H1 (cell line): ENCODE data around the gene C1RL. TPM values are rescaled to one million over a fixed set of nuclear protein-coding genes. Genes with fewer than 3 reads are reported as not detected.

Source experiments
- CTCF ChIA-PET: fragments of 300-600 bp; sonication (Branson Sonifier 250); formaldehyde crosslinking; loops from one replicate; lab custom pipeline; 2021; ENCODE audit not compliant: partially characterized antibody; lab: Charles Lee
- POLR2A ChIA-PET: fragments of 300-600 bp; sonication (Branson Sonifier 250); formaldehyde crosslinking; loops from one replicate; lab custom pipeline; 2021; ENCODE audit warnings: inconsistent platforms; ENCODE audit not compliant: partially characterized antibody; lab: Charles Lee
- DNase-seq, 2 experiments: peaks; one replicate each; pipeline versions ENCODE4 v3.0.0 to v3.0.0-alpha.2; 2010 to 2022; ENCODE audit warnings: low spot score in 2 of 2, low read depth in 1 of 2, mixed read lengths in 1 of 2
- FAIRE-seq: peaks from 2 replicates; lab custom pipeline; 2011; peaks lifted over from hg19 to GRCh38; lab: Jason Lieb, UNC
- H2AFZ ChIP-seq: 2 replicates; pipeline ENCODE4 v1.8.1; 2012; ENCODE audit warnings: low read length, inconsistent platforms
- H2AK5ac ChIP-seq: 2 replicates; pipeline ENCODE4 v1.6.1; 2013; ENCODE audit warnings: low read depth, low read length
- H2BK120ac ChIP-seq: replicated peaks from 2 replicates; pipeline ENCODE3; 2013; ENCODE audit warnings: low read depth, low read length, inconsistent platforms
- H2BK12ac ChIP-seq: 2 replicates; pipeline ENCODE4 v1.6.1; 2013; ENCODE audit warnings: low read depth, low read length
- H2BK15ac ChIP-seq: 2 replicates; pipeline ENCODE4 v1.6.1; 2013; ENCODE audit warnings: low read length
- H2BK20ac ChIP-seq: 2 replicates; pipeline ENCODE4 v1.6.1; 2013; ENCODE audit warnings: low read length
- H2BK5ac ChIP-seq: 2 replicates; pipeline ENCODE4 v1.6.1; 2013; ENCODE audit warnings: low read depth, low read length
- H3K14ac ChIP-seq: 2 replicates; pipeline ENCODE4 v1.6.1; 2013; ENCODE audit warnings: inconsistent platforms; ENCODE audit not compliant: insufficient read length
- H3K18ac ChIP-seq: 2 replicates; pipeline ENCODE4 v1.6.1; 2013; ENCODE audit warnings: low read length; ENCODE audit errors: extremely low read depth
- H3K23ac ChIP-seq: 2 replicates; pipeline ENCODE4 v1.6.1; 2013; ENCODE audit warnings: inconsistent platforms; ENCODE audit not compliant: insufficient read length
- H3K23me2 ChIP-seq: 2 replicates; pipeline ENCODE4 v1.6.1; 2013; ENCODE audit warnings: low read depth, low read length
- H3K27ac ChIP-seq: 2 replicates; pipeline ENCODE4 v1.6.1; 2011; ENCODE audit warnings: low read depth, low read length, inconsistent platforms
- H3K27me3 ChIP-seq, 4 experiments: replicated peaks in 1 of 4; 1 replicate in 1 of 4; 2 replicates in 3 of 4; pipeline versions ENCODE4 v1.6.1 to v1.8.1; 2011 to 2013; ENCODE audit warnings: low read length in 3 of 4, mild to moderate bottlenecking in 3 of 4, inconsistent platforms in 2 of 4, mixed read lengths in 2 of 4, moderate library complexity in 1 of 4; ENCODE audit not compliant: control insufficient read depth in 3 of 4, insufficient read depth in 3 of 4; ENCODE audit errors: extremely low read depth in 1 of 4
- H3K36me3 ChIP-seq, 4 experiments: 2 replicates each; pipeline versions ENCODE4 v1.6.1 to v1.8.1; 2011 to 2013; ENCODE audit warnings: mild to moderate bottlenecking in 4 of 4, low read length in 3 of 4, moderate library complexity in 2 of 4, control low read depth in 1 of 4, inconsistent platforms in 1 of 4; ENCODE audit not compliant: insufficient read depth in 4 of 4, control insufficient read depth in 2 of 4
- H3K4ac ChIP-seq: replicated peaks from 2 replicates; pipeline ENCODE3; 2013; ENCODE audit warnings: low read length, low read depth, mixed read lengths, inconsistent platforms; ENCODE audit not compliant: insufficient read length
- H3K4me1 ChIP-seq, 4 experiments: replicated peaks in 1 of 4; 1 replicate in 1 of 4; 2 replicates in 3 of 4; pipeline versions ENCODE4 v1.6.1 to v1.8.1; 2011 to 2013; ENCODE audit warnings: low read length in 3 of 4, inconsistent platforms in 2 of 4, mixed read lengths in 1 of 4; ENCODE audit not compliant: insufficient read depth in 4 of 4, control insufficient read depth in 3 of 4
- H3K4me2 ChIP-seq, 2 experiments: 2 replicates each; pipeline versions ENCODE4 v1.6.1 to v1.8.1; 2011 to 2013; ENCODE audit warnings: low read depth in 2 of 2, low read length in 2 of 2, control low read depth in 1 of 2, inconsistent platforms in 1 of 2, mild to moderate bottlenecking in 1 of 2; ENCODE audit not compliant: insufficient read depth in 1 of 2
- H3K4me3 ChIP-seq, 4 experiments: fragments of 200-600, 300-600 bp in 1 of 4; sonication (generic), shearing (Covaris generic), sonication (Bioruptor Twin) in 1 of 4; 2 replicates each; pipeline versions ENCODE4 v1.5.1 to v1.8.1; 2011 to 2016; ENCODE audit warnings: low read length in 4 of 4, low read depth in 3 of 4, control low read depth in 2 of 4, inconsistent platforms in 2 of 4, mild to moderate bottlenecking in 2 of 4, mixed read lengths in 1 of 4, moderate library complexity in 1 of 4; ENCODE audit not compliant: insufficient read depth in 2 of 4; ENCODE audit errors: extremely low read depth in 1 of 4
- H3K56ac ChIP-seq: replicated peaks from 2 replicates; pipeline ENCODE3; 2013; ENCODE audit warnings: low read depth, mild to moderate bottlenecking, mixed read lengths, low read length, inconsistent platforms; ENCODE audit not compliant: insufficient read length
- H3K79me1 ChIP-seq: 2 replicates; pipeline ENCODE4 v1.6.1; 2013; ENCODE audit warnings: low read depth, low read length, control low read depth
- H3K79me2 ChIP-seq, 2 experiments: 2 replicates each; pipeline versions ENCODE4 v1.6.1 to v1.8.1; 2012 to 2013; ENCODE audit warnings: low read length in 2 of 2, mild to moderate bottlenecking in 2 of 2, inconsistent platforms in 1 of 2; ENCODE audit not compliant: insufficient read depth in 2 of 2, control insufficient read depth in 1 of 2
- H3K9ac ChIP-seq, 4 experiments: replicated peaks in 1 of 4; 1 replicate in 1 of 4; 2 replicates in 3 of 4; pipeline versions ENCODE4 v1.6.1 to v1.8.1; 2011 to 2013; ENCODE audit warnings: low read depth in 3 of 4, low read length in 3 of 4, control low read depth in 2 of 4, mild to moderate bottlenecking in 2 of 4, moderate library complexity in 2 of 4, inconsistent platforms in 1 of 4; ENCODE audit errors: extremely low read depth in 1 of 4
- H3K9me3 ChIP-seq, 2 experiments: 2 replicates each; pipeline versions ENCODE4 v1.6.1 to v1.8.1; 2012 to 2013; ENCODE audit warnings: mild to moderate bottlenecking in 2 of 2, moderate library complexity in 2 of 2, control low read depth in 1 of 2, inconsistent platforms in 1 of 2, low read depth in 1 of 2, low read length in 1 of 2, mixed read lengths in 1 of 2; ENCODE audit not compliant: insufficient read depth in 2 of 2
- H4K20me1 ChIP-seq, 2 experiments: replicated peaks in 1 of 2; 2 replicates each; pipeline versions ENCODE3 to v1.8.1; 2011 to 2013; ENCODE audit warnings: inconsistent platforms in 2 of 2, low read length in 2 of 2, mild to moderate bottlenecking in 1 of 2; ENCODE audit not compliant: insufficient read depth in 2 of 2, control insufficient read depth in 1 of 2
- H4K5ac ChIP-seq: 2 replicates; pipeline ENCODE4 v1.6.1; 2013; ENCODE audit warnings: low read length, low read depth, mixed read lengths, inconsistent platforms; ENCODE audit not compliant: insufficient read length
- H4K8ac ChIP-seq: 2 replicates; pipeline ENCODE4 v1.8.0; 2013; ENCODE audit warnings: mild to moderate bottlenecking, moderate library complexity, low read length, inconsistent platforms; ENCODE audit not compliant: insufficient read depth; ENCODE audit errors: extremely low read depth
- H4K91ac ChIP-seq: replicated peaks from 2 replicates; pipeline ENCODE3; 2013; ENCODE audit warnings: low read length, mixed read lengths, inconsistent platforms; ENCODE audit not compliant: insufficient read length
- BACH1 ChIP-seq: IDR thresholded peaks from 2 replicates; pipeline ENCODE4 v1.6.1; 2012; ENCODE audit warnings: low read length, improper control_type of control experiment
- GABPA ChIP-seq: IDR thresholded peaks from 2 replicates; pipeline ENCODE4 v1.6.1; 2011; ENCODE audit warnings: mild to moderate bottlenecking, low read length, moderate library complexity, borderline replicate concordance; ENCODE audit not compliant: insufficient read depth
- GTF2F1 ChIP-seq: IDR thresholded peaks from 2 replicates; pipeline ENCODE4 v1.6.1; 2012; ENCODE audit warnings: low read depth, low read length, improper control_type of control experiment, borderline replicate concordance
- HDAC2 ChIP-seq, 2 experiments: fragments of 300-600 bp in 1 of 2; sonication (generic) in 1 of 2; IDR thresholded peaks; 2 replicates each; pipeline ENCODE4 v1.6.1; 2011 to 2012; ENCODE audit warnings: low read depth in 2 of 2, low read length in 2 of 2, mild to moderate bottlenecking in 2 of 2, moderate library complexity in 2 of 2, borderline replicate concordance in 1 of 2, inconsistent platforms in 1 of 2
- HDAC6 ChIP-seq: IDR thresholded peaks from one replicate; pipeline ENCODE4 v1.7.1; 2012; ENCODE audit warnings: low read depth, mild to moderate bottlenecking, inconsistent platforms, low read length, moderate library complexity
- SRF ChIP-seq: IDR thresholded peaks from 2 replicates; pipeline ENCODE4 v1.6.1; 2011; ENCODE audit warnings: mild to moderate bottlenecking, low read depth, low read length, moderate library complexity
- WGBS, 2 experiments: shearing (Covaris generic) in 1 of 2; methylation state at CpG; one replicate each; pipeline versions ENCODE4 v1.1.6 to v1.1.7; 2013 to 2015; ENCODE audit warnings: low lambda C conversion rate in 2 of 2, mixed read lengths in 2 of 2, inconsistent platforms in 1 of 2, low coverage in 1 of 2, missing lambda C conversion rate in 1 of 2; ENCODE audit not compliant: insufficient replicate concordance in 2 of 2, insufficient coverage in 1 of 2, insufficient read length in 1 of 2; ENCODE audit errors: extremely low coverage in 1 of 2, missing lambda C conversion rate in 1 of 2; 5-methylcytosine and 5-hydroxymethylcytosine counted together
- polyA plus RNA-seq, 7 experiments: library from polyadenylated mRNA; depleted of rRNA in 3 of 7; stranded (reverse) in 5 of 7; unstranded in 2 of 7; fragments of >200 nt in 5 of 7; fragments of 200-250 nt in 2 of 7; gene quantifications; 1 replicate in 5 of 7; 2 replicates in 1 of 7; 4 replicates in 1 of 7; pipeline versions ENCODE4 v1.2.1 to v1.2.3, GENCODE V29; 2011 to 2013; ENCODE audit warnings: missing spikeins in 2 of 7, mixed read lengths in 2 of 7
- total RNA-seq: library from RNA; stranded (reverse); fragmentation: NEBNext Ultra II Directional; extraction: Animal tissue kit (Norgen Biotek cat#: 25700); gene quantifications from 2 replicates; pipeline ENCODE4 v1.2.1, GENCODE V29; 2021

Gene C1RL
- total and polyA plus RNA-seq, 2 of the 8 experiments (the other 6 are each of a cell fraction or from before 2014, with no cell fraction given), result 11.4 to 15.5 TPM

GRCh38 chr12:7118881-7119280, 9.9 kb upstream of the C1RL start:
- peaks cover 0 to 1% of the 10 kb centered on the region in 2 experiments for H4K20me1 ChIP-seq
- WGBS, 2 experiments, result 80% methylated on average over 3 of the region's 3 CpGs; no CpG with 5 or more reads in 1 of the 2 experiments
- H3K18ac ChIP-seq, result no peak overlapping the region
- no peak overlapping the region for H2BK15ac ChIP-seq
- H4K5ac ChIP-seq, result no peak overlapping the region
- H3K79me1 ChIP-seq, result no peaks in the 10 kb centered on the region
- FAIRE-seq, result no peak
- H2BK120ac ChIP-seq, result no peak overlapping the region
- no peak overlapping the region for H3K4ac ChIP-seq
- no peak overlapping the region for H3K4me2 ChIP-seq
- no peak overlapping the region for H2BK20ac ChIP-seq
- H4K8ac ChIP-seq, result no peak overlapping the region
- DNase-seq, result no peak
- H2AK5ac ChIP-seq, result no peak overlapping the region
- TF ChIP-seq BACH1 (no peak), HDAC6 (no peak), HDAC2 (IDR thresholded peaks at IDR 0.05; ENCODE audit: borderline replicate concordance in 1 of 2, low read depth in 2 of 2, low read length in 2 of 2) (no peak), SRF (no peak), GTF2F1 (no peak), GABPA (no peak)
- TF ChIP-seq, all 59 proteins: peak for 0
- Histone ChIP-seq H3K14ac (no peak overlapping the region), H2BK12ac (no peak overlapping the region), H3K56ac (no peak overlapping the region), H3K4me1 (no peaks in the 10 kb centered on the region), H2BK5ac (no peak overlapping the region), H3K23ac (no peak overlapping the region), H3K4me3 (no peak overlapping the region), H4K91ac (no peak overlapping the region), H3K9me3 (no peaks in the 10 kb centered on the region), H3K27ac (no peak overlapping the region), H3K27me3 (no peaks in the 10 kb centered on the region), H3K23me2 (no peaks in the 10 kb centered on the region), H3K79me2 (no peaks in the 10 kb centered on the region), H3K36me3 (no peaks in the 10 kb centered on the region), H3K9ac (no peak overlapping the region), H2AFZ (no peak overlapping the region)
- ChIA-PET CTCF (interaction anchor here (0.5 to 9.5 kb wide), 8 partner anchors 9 to 246 kb away, joined by 3 to 67 read pairs (median 3); partner anchors contain the start of genes C1S and SPSB2), POLR2A (interaction anchor here (1.0 to 3.5 kb wide), 3 partner anchors 9 to 175 kb away, joined by 4 to 21 read pairs (median 4); partner anchors contain the start of genes C12orf57, CLSTN3, RBP5 and RNU7-1)
